BLaER1 treated with 17β-estradiol and CSF1 and Interleukin-3, amounts not matched to agents 10 nM and 100 nM (cell line): ENCODE results near the gene CASS4.
A peak's percentile ranks its signal among the peaks of the same experiment; 100 is the strongest.

Experiments
- H3K27ac ChIP-seq, 11 experiments: shearing (Covaris generic); formaldehyde crosslinking; 2 replicates each; pipeline ENCODE4 v1.8.1; 2022
- H3K27me3 ChIP-seq, 11 experiments: shearing (Covaris generic); formaldehyde crosslinking; 2 replicates each; pipeline ENCODE4 v1.8.1; 2022
- H3K36me3 ChIP-seq, 11 experiments: shearing (Covaris generic); formaldehyde crosslinking; 2 replicates each; pipeline ENCODE4 v1.8.1; 2022
- H3K4me1 ChIP-seq, 10 experiments: shearing (Covaris generic); formaldehyde crosslinking; 2 replicates each; pipeline ENCODE4 v1.8.1; 2022
- H3K4me2 ChIP-seq, 11 experiments: shearing (Covaris generic); formaldehyde crosslinking; 2 replicates each; pipeline ENCODE4 v1.8.1; 2022
- H3K4me3 ChIP-seq, 10 experiments: shearing (Covaris generic); formaldehyde crosslinking; 2 replicates each; pipeline ENCODE4 v1.8.1; 2022
- H3K9ac ChIP-seq, 11 experiments: shearing (Covaris generic); formaldehyde crosslinking; 2 replicates each; pipeline ENCODE4 v1.8.1; 2022
- H3K9me3 ChIP-seq, 11 experiments: shearing (Covaris generic); formaldehyde crosslinking; replicated peaks in 1 of 11; 2 replicates each; pipeline ENCODE4 v1.8.1; 2022
- H4K20me1 ChIP-seq, 11 experiments: shearing (Covaris generic); formaldehyde crosslinking; 2 replicates each; pipeline ENCODE4 v1.8.1; 2022
- Cebpa-rat ChIP-seq, 11 experiments: shearing (Covaris generic); IDR thresholded peaks; 2 replicates each; pipeline ENCODE4 v1.8.1; 2022

Gene CASS4

DNA sequence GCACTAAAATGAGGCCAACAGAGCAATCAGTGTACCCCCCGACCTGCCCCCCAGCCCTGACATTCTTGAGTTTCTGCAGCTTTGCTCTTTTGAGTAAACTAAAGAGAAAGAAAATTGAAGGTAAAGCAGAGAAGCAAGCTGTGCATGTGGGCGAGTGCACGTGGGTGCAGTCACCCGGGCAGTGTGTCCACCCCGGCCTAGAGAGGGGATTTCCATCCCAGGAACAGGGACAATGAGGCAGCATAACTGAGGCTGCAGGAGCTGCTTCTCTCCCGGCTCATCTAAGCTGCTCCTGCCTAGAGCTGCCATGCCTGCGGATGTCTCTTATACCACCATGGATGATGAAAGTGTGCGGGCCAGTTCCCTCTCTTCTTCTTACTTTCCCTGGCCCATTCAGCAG, 16.8 kb downstream of the CASS4 start:
- Histone ChIP-seq H3K27ac (no peak overlapping the region), H3K4me3 (no peak overlapping the region), H4K20me1 (peaks cover 0 to 2% (median 0%) of the 10 kb centered on the region in 11 experiments; a peak in 1 of 22 replicates), H3K9me3 (no peaks in the 10 kb centered on the region), H3K36me3 (no peaks in the 10 kb centered on the region), H3K4me2 (peak overlapping the region in 7 of 11 experiments; percentile 43 to 88 (median 68); a peak in 12 of 22 replicates), H3K4me1 (peaks cover 9 to 68% (median 21%) of the 10 kb centered on the region in 10 experiments; a peak in 19 of 20 replicates), H3K9ac (no peak overlapping the region), H3K27me3 (peaks cover 0 to 72% (median 0%) of the 10 kb centered on the region in 11 experiments; a peak in 5 of 22 replicates)
- TF ChIP-seq Cebpa-rat (IDR thresholded peaks at IDR 0.05): no peak

- Histone ChIP-seq H3K9ac (no peak overlapping the region), H3K4me1 (peaks cover 9 to 63% (median 21%) of the 10 kb centered on the region in 10 experiments; a peak in 19 of 20 replicates), H3K4me2 (peak overlapping the region; percentile 33 to 88 (median 64); a peak in 21 of 22 replicates), H3K27ac (no peak overlapping the region; a peak in 1 of 22 replicates), H3K4me3 (0 out of 20 replicates have a peak overlapping the region, but pooled peaks of 1 of the 10 experiments have one; percentile 10), H3K27me3 (peaks cover 0 to 75% (median 0%) of the 10 kb centered on the region in 11 experiments; a peak in 5 of 22 replicates), H4K20me1 (peaks cover 0 to 2% (median 0%) of the 10 kb centered on the region in 11 experiments; a peak in 1 of 22 replicates), H3K9me3 (no peaks in the 10 kb centered on the region), H3K36me3 (no peaks in the 10 kb centered on the region)
- TF ChIP-seq Cebpa-rat (IDR thresholded peaks at IDR 0.05): no peak
Measured at GRCh38 chr20:56429502-56429901, 17.4 kb downstream of the CASS4 start.

DNA sequence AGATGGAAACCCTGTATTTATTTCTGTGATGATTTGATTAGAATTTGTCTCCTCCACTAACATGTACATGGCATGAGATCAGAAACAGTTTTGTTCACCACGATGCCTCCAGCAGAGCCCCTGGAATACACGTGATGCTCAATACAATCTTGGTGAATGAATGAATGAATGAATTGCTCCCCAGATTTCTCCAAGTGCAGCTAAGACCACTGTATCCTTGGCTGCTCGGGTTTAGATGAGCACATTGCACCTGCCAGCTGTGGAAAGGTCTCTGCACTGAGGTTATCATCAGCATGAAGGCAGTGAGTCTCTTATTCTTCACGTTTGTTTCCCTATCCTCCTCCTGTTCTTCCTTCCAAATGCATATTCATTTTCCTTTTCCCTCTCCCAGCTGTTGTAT, 17.9 kb downstream of the CASS4 start:
- Histone ChIP-seq H3K4me2 (peak overlapping the region; percentile 33 to 88 (median 64); a peak in 18 of 22 replicates), H3K36me3 (no peaks in the 10 kb centered on the region), H3K27me3 (peaks cover 0 to 72% (median 0%) of the 10 kb centered on the region in 11 experiments; a peak in 5 of 22 replicates), H3K4me3 (no peak overlapping the region), H3K9me3 (no peaks in the 10 kb centered on the region), H3K9ac (no peak overlapping the region), H3K27ac (no peak overlapping the region), H3K4me1 (peaks cover 9 to 59% (median 21%) of the 10 kb centered on the region in 10 experiments; a peak in 19 of 20 replicates), H4K20me1 (peaks cover 0 to 2% (median 0%) of the 10 kb centered on the region in 11 experiments; a peak in 1 of 22 replicates)
- TF ChIP-seq Cebpa-rat (IDR thresholded peaks at IDR 0.05): no peak

GRCh38 chr20:56430461-56430860, 18.4 kb downstream of the CASS4 start:
- H3K4me2 ChIP-seq: peak overlapping the region in 4 of 11 experiments; percentile 8 to 77 (median 70); a peak in 3 of 22 replicates
- no peak for TF ChIP-seq Cebpa-rat (IDR thresholded peaks at IDR 0.05)
- no peak overlapping the region for H3K27ac ChIP-seq
- H3K9ac ChIP-seq: no peak overlapping the region
- peaks cover 0 to 2% (median 0%) of the 10 kb centered on the region in 11 experiments; a peak in 1 of 22 replicates for H4K20me1 ChIP-seq
- no peaks in the 10 kb centered on the region for H3K9me3 ChIP-seq
- peaks cover 0 to 67% (median 0%) of the 10 kb centered on the region in 11 experiments; a peak in 5 of 22 replicates for H3K27me3 ChIP-seq
- peaks cover 9 to 61% (median 21%) of the 10 kb centered on the region in 10 experiments; a peak in 19 of 20 replicates for H3K4me1 ChIP-seq
- H3K36me3 ChIP-seq: no peaks in the 10 kb centered on the region
- no peak overlapping the region for H3K4me3 ChIP-seq

GRCh38 chr20:56430957-56431356, 18.9 kb downstream of the CASS4 start:
- no peak for TF ChIP-seq Cebpa-rat (IDR thresholded peaks at IDR 0.05)
- H3K4me2 ChIP-seq: no peak overlapping the region
- H3K27ac ChIP-seq: no peak overlapping the region
- H3K27me3 ChIP-seq: peaks cover 0 to 62% (median 0%) of the 10 kb centered on the region in 11 experiments; a peak in 5 of 22 replicates
- peaks cover 9 to 62% (median 21%) of the 10 kb centered on the region in 10 experiments; a peak in 19 of 20 replicates for H3K4me1 ChIP-seq
- H3K36me3 ChIP-seq: no peaks in the 10 kb centered on the region
- H3K9ac ChIP-seq: no peak overlapping the region
- H3K9me3 ChIP-seq: no peaks in the 10 kb centered on the region
- H3K4me3 ChIP-seq: no peak overlapping the region
- peaks cover 0 to 2% (median 0%) of the 10 kb centered on the region in 11 experiments; a peak in 1 of 22 replicates for H4K20me1 ChIP-seq

DNA sequence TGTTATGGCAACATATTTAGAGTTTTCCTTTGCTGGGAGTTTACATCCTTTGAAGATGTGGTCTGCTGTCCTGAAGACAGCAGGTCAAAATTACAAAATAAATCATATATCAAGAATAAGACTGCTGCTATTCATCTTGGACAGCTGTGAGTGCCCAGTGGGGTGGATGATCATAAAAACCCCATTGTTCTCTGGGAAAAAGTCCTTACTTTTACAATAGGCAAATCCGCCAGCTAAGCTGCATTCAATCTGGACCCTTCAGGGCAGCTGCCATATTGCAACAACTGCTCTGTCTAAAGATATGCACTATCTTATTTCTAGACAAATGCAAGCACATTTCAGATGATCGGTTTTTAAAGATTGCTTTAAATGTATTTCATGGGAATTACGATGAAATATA, 19.4 kb downstream of the CASS4 start:
- Histone ChIP-seq H4K20me1 (peaks cover 0 to 2% (median 0%) of the 10 kb centered on the region in 11 experiments; a peak in 1 of 22 replicates), H3K4me1 (peaks cover 9 to 57% (median 21%) of the 10 kb centered on the region in 10 experiments; a peak in 19 of 20 replicates), H3K36me3 (no peaks in the 10 kb centered on the region), H3K27me3 (peaks cover 0 to 58% (median 0%) of the 10 kb centered on the region in 11 experiments; a peak in 5 of 22 replicates), H3K9ac (no peak overlapping the region), H3K9me3 (no peaks in the 10 kb centered on the region), H3K4me3 (no peak overlapping the region), H3K4me2 (no peak overlapping the region), H3K27ac (no peak overlapping the region)
- no peak for TF ChIP-seq Cebpa-rat (IDR thresholded peaks at IDR 0.05)

GRCh38 chr20:56433221-56433879, 21.3 kb downstream of the CASS4 start:
- TF ChIP-seq Cebpa-rat (IDR thresholded peaks at IDR 0.05): no peak
- H3K9me3 ChIP-seq: no peaks in the 10 kb centered on the region
- peak overlapping the region in 2 of 11 experiments; percentile 3 to 16; a peak in 1 of 22 replicates for H3K4me2 ChIP-seq
- peaks cover 0 to 8% (median 0%) of the 10 kb centered on the region in 11 experiments; a peak in 1 of 22 replicates for H3K36me3 ChIP-seq
- H4K20me1 ChIP-seq: peaks cover 0 to 2% (median 0%) of the 10 kb centered on the region in 11 experiments; a peak in 1 of 22 replicates
- peaks cover 0 to 50% (median 0%) of the 10 kb centered on the region in 11 experiments; a peak in 5 of 22 replicates for H3K27me3 ChIP-seq
- H3K4me3 ChIP-seq: no peak overlapping the region
- H3K27ac ChIP-seq: no peak overlapping the region
- no peak overlapping the region for H3K9ac ChIP-seq
- H3K4me1 ChIP-seq: peaks cover 9 to 38% (median 15%) of the 10 kb centered on the region in 10 experiments; a peak in 19 of 20 replicates

GRCh38 chr20:56433880-56434255, 21.8 kb downstream of the CASS4 start:
- Histone ChIP-seq H3K4me1 (peaks cover 9 to 33% (median 14%) of the 10 kb centered on the region in 10 experiments; a peak in 19 of 20 replicates), H3K27me3 (peaks cover 0 to 45% (median 0%) of the 10 kb centered on the region in 11 experiments; a peak in 5 of 22 replicates), H3K9me3 (no peaks in the 10 kb centered on the region), H3K4me3 (no peak overlapping the region), H3K36me3 (peaks cover 0 to 8% (median 0%) of the 10 kb centered on the region in 11 experiments; a peak in 1 of 22 replicates), H4K20me1 (peaks cover 0 to 2% (median 0%) of the 10 kb centered on the region in 11 experiments; a peak in 1 of 22 replicates), H3K27ac (no peak overlapping the region), H3K4me2 (peak overlapping the region in 2 of 11 experiments; percentile 3 to 16; a peak in 1 of 22 replicates), H3K9ac (no peak overlapping the region)
- no peak for TF ChIP-seq Cebpa-rat (IDR thresholded peaks at IDR 0.05)
